Vagina (tissue), 2 donors: ENCODE results near the gene CUX1.

Source experiments
- CTCF ChIP-seq, 3 experiments: fragments of 450-650 bp in 2 of 3; fragments of 200-600 bp in 1 of 3; sonication (generic) in 1 of 3; IDR thresholded peaks; one replicate each; pipeline ENCODE4 v1.5.1; 2017 to 2019; ENCODE audit warnings: antibody characterized with exemption in 3 of 3, mild to moderate bottlenecking in 2 of 3, moderate library complexity in 2 of 3
- POLR2A ChIP-seq, 2 donors: fragments of 450-650 bp; IDR thresholded peaks; one replicate each; pipeline ENCODE4 v1.6.1; 2017; ENCODE audit warnings: antibody characterized with exemption in 2 of 2, mild to moderate bottlenecking in 2 of 2, moderate library complexity in 2 of 2
- POLR2AphosphoS5 ChIP-seq, 2 donors: sonication (generic); formaldehyde crosslinking; IDR thresholded peaks; one replicate each; pipeline ENCODE4 v1.9.0; 2017; ENCODE audit warnings: antibody characterized with exemption in 2 of 2, mild to moderate bottlenecking in 2 of 2, low read depth in 1 of 2; ENCODE audit not compliant: insufficient read depth in 1 of 2

DNA sequence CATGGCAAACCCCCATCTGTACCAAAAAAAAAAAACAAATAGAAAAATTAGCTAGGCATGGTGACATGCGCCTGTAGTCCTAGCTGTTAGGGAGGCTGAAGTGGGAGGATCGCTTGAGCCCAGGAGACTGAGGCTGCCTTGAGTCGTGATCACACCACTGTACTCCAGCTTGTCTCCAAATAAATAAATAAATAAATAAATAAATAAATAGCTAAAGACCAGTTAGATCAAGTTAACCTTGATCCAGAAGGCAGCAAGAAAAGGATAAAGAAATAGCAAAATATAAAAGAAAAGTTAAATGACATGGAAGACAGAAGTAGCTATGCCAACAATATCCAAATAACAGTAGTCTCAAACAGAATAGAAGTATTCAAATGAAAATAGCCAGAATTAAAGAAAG is 337.0 kb downstream of the CUX1 start:
- no peak for TF ChIP-seq POLR2A (IDR thresholded peaks at IDR 0.05)
- TF ChIP-seq CTCF (IDR thresholded peaks at IDR 0.05): no peak
- TF ChIP-seq POLR2AphosphoS5 (IDR thresholded peaks at IDR 0.05; ENCODE audit: insufficient read depth in 1 of 2, low read depth in 1 of 2): no peak
